ENCODE results near the gene COL26A1.

DNA sequence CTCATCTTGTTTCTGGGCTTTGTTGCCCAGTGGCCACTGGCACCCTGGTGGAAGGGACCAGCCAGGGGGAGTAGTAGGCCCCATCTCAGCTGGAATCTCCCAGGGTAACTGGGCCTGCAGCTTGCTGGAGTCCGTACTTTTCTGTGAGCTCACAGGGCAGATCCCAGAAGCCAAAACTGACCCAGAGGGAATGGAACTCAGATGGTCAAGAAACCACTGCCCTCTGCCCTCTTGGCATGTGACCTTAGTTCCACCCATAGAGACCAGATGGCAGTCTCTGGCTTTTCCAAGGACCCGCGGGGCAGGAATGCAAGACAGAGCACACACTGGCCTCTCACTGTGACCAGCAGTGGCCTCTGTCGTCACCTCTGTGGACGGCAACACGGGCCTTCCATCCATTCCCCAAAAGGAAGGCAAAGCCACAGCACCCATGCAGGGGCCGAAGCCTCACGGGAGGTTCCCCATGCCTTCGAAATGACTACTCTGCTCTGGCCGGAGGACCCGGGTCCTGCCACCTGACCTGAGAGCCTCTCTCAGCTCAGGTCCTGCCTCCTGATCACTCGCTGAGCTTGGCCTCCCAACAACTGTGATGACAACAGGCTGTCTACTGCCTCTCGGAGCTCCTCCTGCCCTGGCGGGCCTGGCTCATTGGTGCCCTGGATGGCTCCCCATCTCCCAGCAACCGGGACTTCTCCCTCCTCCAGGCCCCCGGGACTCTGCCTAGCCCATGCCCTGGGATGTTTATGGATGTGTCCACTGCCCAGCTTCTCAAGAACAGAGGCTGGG is 236.5 kb downstream of the COL26A1 start:
- TF ChIP-seq RFX5 (IDR thresholded peaks at IDR 0.05; ENCODE audit: low read depth, low read length) (no peak), POLR2A (IDR thresholded peaks at IDR 0.05; ENCODE audit: low read depth, low read length) (no peak), BHLHE40 (IDR thresholded peaks at IDR 0.05; ENCODE audit: low read depth, low read length) (no peak)
- TF ChIP-seq, protein P1, sequence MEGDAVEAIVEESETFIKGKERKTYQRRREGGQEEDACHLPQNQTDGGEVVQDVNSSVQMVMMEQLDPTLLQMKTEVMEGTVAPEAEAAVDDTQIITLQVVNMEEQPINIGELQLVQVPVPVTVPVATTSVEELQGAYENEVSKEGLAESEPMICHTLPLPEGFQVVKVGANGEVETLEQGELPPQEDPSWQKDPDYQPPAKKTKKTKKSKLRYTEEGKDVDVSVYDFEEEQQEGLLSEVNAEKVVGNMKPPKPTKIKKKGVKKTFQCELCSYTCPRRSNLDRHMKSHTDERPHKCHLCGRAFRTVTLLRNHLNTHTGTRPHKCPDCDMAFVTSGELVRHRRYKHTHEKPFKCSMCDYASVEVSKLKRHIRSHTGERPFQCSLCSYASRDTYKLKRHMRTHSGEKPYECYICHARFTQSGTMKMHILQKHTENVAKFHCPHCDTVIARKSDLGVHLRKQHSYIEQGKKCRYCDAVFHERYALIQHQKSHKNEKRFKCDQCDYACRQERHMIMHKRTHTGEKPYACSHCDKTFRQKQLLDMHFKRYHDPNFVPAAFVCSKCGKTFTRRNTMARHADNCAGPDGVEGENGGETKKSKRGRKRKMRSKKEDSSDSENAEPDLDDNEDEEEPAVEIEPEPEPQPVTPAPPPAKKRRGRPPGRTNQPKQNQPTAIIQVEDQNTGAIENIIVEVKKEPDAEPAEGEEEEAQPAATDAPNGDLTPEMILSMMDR (conservative IDR thresholded peaks at IDR 0.05; ENCODE audit: low read depth, low read length), result no peak
- TF ChIP-seq, protein P2, sequence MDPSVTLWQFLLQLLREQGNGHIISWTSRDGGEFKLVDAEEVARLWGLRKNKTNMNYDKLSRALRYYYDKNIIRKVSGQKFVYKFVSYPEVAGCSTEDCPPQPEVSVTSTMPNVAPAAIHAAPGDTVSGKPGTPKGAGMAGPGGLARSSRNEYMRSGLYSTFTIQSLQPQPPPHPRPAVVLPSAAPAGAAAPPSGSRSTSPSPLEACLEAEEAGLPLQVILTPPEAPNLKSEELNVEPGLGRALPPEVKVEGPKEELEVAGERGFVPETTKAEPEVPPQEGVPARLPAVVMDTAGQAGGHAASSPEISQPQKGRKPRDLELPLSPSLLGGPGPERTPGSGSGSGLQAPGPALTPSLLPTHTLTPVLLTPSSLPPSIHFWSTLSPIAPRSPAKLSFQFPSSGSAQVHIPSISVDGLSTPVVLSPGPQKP (IDR thresholded peaks at IDR 0.05; ENCODE audit: borderline replicate concordance, low read depth, low read length), result no peak
